GM19351 (cell line): ENCODE data around the gene CLCNKB.
"Not testable (repeated sequence)": the region's sequence is repeated elsewhere in the genome, so short reads cannot be mapped to it uniquely, and the experiment has no call there.

ENCODE experiments used
- ATAC-seq: cut with Tn5 transposase; IDR thresholded peaks from one replicate; pipeline ENCODE4 v1.9.1; 2021; ENCODE audit warnings: mild to moderate bottlenecking, moderate library complexity; ENCODE audit not compliant: unreplicated experiment

Gene CLCNKB

GRCh38 chr1:16055613-16056520 is 12.3 kb downstream of the CLCNKB start:
- ATAC-seq: peak; percentile 75

GRCh38 chr1:16056521-16056912 is 12.9 kb downstream of the CLCNKB start:
- ATAC-seq: not testable (repeated sequence)

- ATAC-seq: not testable (repeated sequence)
Measured at GRCh38 chr1:16057314-16057915, 13.8 kb downstream of the CLCNKB start.

GRCh38 chr1:16058394-16059120 is 15.0 kb downstream of the CLCNKB start:
- not testable (repeated sequence) for ATAC-seq

GRCh38 chr1:16061266-16061665 is 17.7 kb downstream of the CLCNKB start:
- ATAC-seq: no peak

- not testable (repeated sequence) for ATAC-seq
Measured at GRCh38 chr1:16061989-16062686, 18.6 kb downstream of the CLCNKB start.

- ATAC-seq: not testable (repeated sequence)
Measured at GRCh38 chr1:16062687-16063075, 19.1 kb downstream of the CLCNKB start.

- no peak for ATAC-seq
Measured at GRCh38 chr1:16063226-16063829, 19.7 kb downstream of the CLCNKB start.

- ATAC-seq: no peak
Measured at GRCh38 chr1:16063921-16064320, 20.3 kb downstream of the CLCNKB start.

GRCh38 chr1:16064536-16065268 is 21.1 kb downstream of the CLCNKB start:
- no peak for ATAC-seq

GRCh38 chr1:16065269-16065576 is 21.6 kb downstream of the CLCNKB start:
- ATAC-seq: no peak

GRCh38 chr1:16066245-16066644 is 22.7 kb downstream of the CLCNKB start:
- no peak for ATAC-seq

- no peak for ATAC-seq
Measured at GRCh38 chr1:16067127-16067768, 23.7 kb downstream of the CLCNKB start.

- no peak for ATAC-seq
Measured at GRCh38 chr1:16067933-16068332, 24.4 kb downstream of the CLCNKB start.

GRCh38 chr1:16068356-16069270 is 25.0 kb downstream of the CLCNKB start:
- ATAC-seq: no peak

- ATAC-seq: no peak
Measured at GRCh38 chr1:16070640-16071355, 27.2 kb downstream of the CLCNKB start.

GRCh38 chr1:16071614-16072013 is 28.0 kb downstream of the CLCNKB start:
- ATAC-seq: no peak

- no peak for ATAC-seq
Measured at GRCh38 chr1:16072095-16072494, 28.5 kb downstream of the CLCNKB start.
